GM23338 (cell line): ENCODE data around the gene TDG.

Experiments used
- CREB1 ChIP-seq: fragments of 250-450 bp; sonication (Bioruptor Pico); IDR thresholded peaks from 2 replicates; pipeline ENCODE4 v1.5.0; 2020; ENCODE audit warnings: low read depth, mild to moderate bottlenecking, moderate library complexity
- CTCF ChIP-seq, 2 experiments: fragments of 200-600 bp in 1 of 2; sonication (generic) in 1 of 2; conservative IDR thresholded peaks; 2 replicates each; pipeline versions ENCODE4 v1.5.1 to v1.6.1; 2016 to 2017; ENCODE audit warnings: antibody characterized with exemption in 2 of 2, low read depth in 2 of 2, mild to moderate bottlenecking in 2 of 2, moderate library complexity in 1 of 2
- POLR2AphosphoS5 ChIP-seq: IDR thresholded peaks from 2 replicates; pipeline ENCODE4 v1.6.1; 2016; ENCODE audit warnings: antibody characterized with exemption, low read depth
- REST ChIP-seq: IDR thresholded peaks from one replicate; pipeline ENCODE4 v1.6.1; 2018; ENCODE audit warnings: antibody characterized with exemption; ENCODE audit not compliant: unreplicated experiment

- TF ChIP-seq CTCF (conservative IDR thresholded peaks at IDR 0.05; ENCODE audit: low read depth in 2 of 2) (no peak), POLR2AphosphoS5 (no peak), CREB1 (CRISPR knock-in tag) (no peak), REST (no peak)
Observed at GRCh38 chr12:103986829-103987228, 21.2 kb downstream of the TDG start.
